GM12891 (cell line): ENCODE results near the gene THAP6.
"Not testable (repeated sequence)": the region's sequence is repeated elsewhere in the genome, so short reads cannot be mapped to it uniquely, and the experiment has no call there.

Experiments used
- DNase-seq: peaks from one replicate; pipeline ENCODE4 v3.0.0; 2011; ENCODE audit warnings: low spot score; ENCODE audit not compliant: insufficient read length
- FAIRE-seq: peaks from 2 replicates; lab custom pipeline; 2011; peaks lifted over from hg19 to GRCh38; lab: Jason Lieb, UNC
- PAX5 ChIP-seq: IDR thresholded peaks from 2 replicates; pipeline ENCODE4 v1.6.1; 2011; ENCODE audit warnings: low read length, moderate library complexity, mild to moderate bottlenecking; ENCODE audit not compliant: insufficient read depth, severe bottlenecking
- POLR2A ChIP-seq: IDR thresholded peaks from 2 replicates; pipeline ENCODE4 v1.6.1; 2011; ENCODE audit warnings: low read depth, low read length, control low read depth
- POLR2AphosphoS5 ChIP-seq: IDR thresholded peaks from 2 replicates; pipeline ENCODE4 v1.6.1; 2011; ENCODE audit warnings: low read depth, low read length, control low read depth
- POU2F2 ChIP-seq: IDR thresholded peaks from 2 replicates; pipeline ENCODE4 v1.6.1; 2011; ENCODE audit warnings: low read depth, mild to moderate bottlenecking, control low read depth, low read length, moderate library complexity
- SPI1 ChIP-seq: IDR thresholded peaks from 2 replicates; pipeline ENCODE4 v1.6.1; 2011; ENCODE audit warnings: low read depth, low read length, control low read depth
- TAF1 ChIP-seq: IDR thresholded peaks from 2 replicates; pipeline ENCODE4 v1.6.1; 2011; ENCODE audit warnings: low read depth, low read length, control low read depth

Gene THAP6

GRCh38 chr4:75525086-75525485 is 10.8 kb downstream of the THAP6 start:
- no peak for DNase-seq
- no peak for FAIRE-seq
- TF ChIP-seq POU2F2 = no peak
- no peak for TF ChIP-seq SPI1
- TF ChIP-seq POLR2A = no peak
- TF ChIP-seq TAF1 = no peak
- TF ChIP-seq POLR2AphosphoS5 = no peak
- no peak for TF ChIP-seq PAX5

GRCh38 chr4:75525910-75526309 is 11.6 kb downstream of the THAP6 start:
- TF ChIP-seq POU2F2 = no peak
- TF ChIP-seq SPI1 = no peak
- no peak for TF ChIP-seq PAX5
- no peak for TF ChIP-seq POLR2AphosphoS5
- no peak for TF ChIP-seq POLR2A
- TF ChIP-seq TAF1 = no peak
- FAIRE-seq (no peak), DNase-seq (no peak)

- TF ChIP-seq TAF1 = no peak
- FAIRE-seq (no peak), DNase-seq (no peak)
Measured at GRCh38 chr4:75527482-75527881, 13.2 kb downstream of the THAP6 start.

- no peak for FAIRE-seq
- no peak for TF ChIP-seq POLR2A
- TF ChIP-seq PAX5 = no peak
- no peak for TF ChIP-seq POU2F2
- no peak for TF ChIP-seq SPI1
- no peak for TF ChIP-seq POLR2AphosphoS5
- TF ChIP-seq TAF1 = no peak
Measured at GRCh38 chr4:75530556-75531322, 16.5 kb downstream of the THAP6 start.

GRCh38 chr4:75531536-75532143 is 17.4 kb downstream of the THAP6 start:
- DNase-seq, FAIRE-seq: not testable (repeated sequence)

More at GRCh38 chr4:75530556-75531322, 16.5 kb downstream of the THAP6 start:
- no peak for DNase-seq

- not testable (repeated sequence) for FAIRE-seq, DNase-seq
Measured at GRCh38 chr4:75533339-75533887, 19.1 kb downstream of the THAP6 start.

GRCh38 chr4:75533926-75534325 is 19.7 kb downstream of the THAP6 start:
- not testable (repeated sequence) for DNase-seq, FAIRE-seq

GRCh38 chr4:75537308-75537707 is 23.0 kb downstream of the THAP6 start:
- FAIRE-seq, DNase-seq: not testable (repeated sequence)

- TF ChIP-seq TAF1 (no peak), POLR2A (no peak), SPI1 (no peak)
- FAIRE-seq = no peak
- DNase-seq = no peak
Measured at GRCh38 chr4:75542824-75543223, 28.6 kb downstream of the THAP6 start.

- DNase-seq, FAIRE-seq: not testable (repeated sequence)
Measured at GRCh38 chr4:75544220-75544619, 29.9 kb downstream of the THAP6 start.

GRCh38 chr4:75544870-75545269 is 30.6 kb downstream of the THAP6 start:
- FAIRE-seq = no peak
- DNase-seq = no peak
- TF ChIP-seq SPI1 = no peak
- no peak for TF ChIP-seq POU2F2
- no peak for TF ChIP-seq TAF1
- no peak for TF ChIP-seq PAX5
- TF ChIP-seq POLR2AphosphoS5 = no peak
- no peak for TF ChIP-seq POLR2A

- TF ChIP-seq SPI1 (no peak), POLR2A (no peak), TAF1 (no peak), POLR2AphosphoS5 (no peak), PAX5 (no peak), POU2F2 (no peak)
- DNase-seq = no peak
- FAIRE-seq = no peak
Measured at GRCh38 chr4:75545526-75545925, 31.3 kb downstream of the THAP6 start.
